Epithelial cell of esophagus (primary cell): ENCODE results near the gene ZNF846.
"Not testable (repeated sequence)": the region's sequence is repeated elsewhere in the genome, so short reads cannot be mapped to it uniquely, and the experiment has no call there.

Experiments used
- DNase-seq: peaks from one replicate; pipeline ENCODE4 v3.0.0; 2010; ENCODE audit warnings: low read depth
- H3K4me3 ChIP-seq: 2 replicates; pipeline ENCODE4 v1.5.1; 2011; ENCODE audit warnings: mild to moderate bottlenecking, low read length, control low read depth
- TF ChIP-seq, protein P1 (sequence below): IDR thresholded peaks from 2 replicates; pipeline ENCODE4 v1.5.1; 2011; ENCODE audit warnings: low read depth, mild to moderate bottlenecking, low read length, control low read depth, inconsistent platforms; ENCODE audit not compliant: insufficient read depth; ENCODE audit errors: missing control alignments

The ZNF846 gene

DNA sequence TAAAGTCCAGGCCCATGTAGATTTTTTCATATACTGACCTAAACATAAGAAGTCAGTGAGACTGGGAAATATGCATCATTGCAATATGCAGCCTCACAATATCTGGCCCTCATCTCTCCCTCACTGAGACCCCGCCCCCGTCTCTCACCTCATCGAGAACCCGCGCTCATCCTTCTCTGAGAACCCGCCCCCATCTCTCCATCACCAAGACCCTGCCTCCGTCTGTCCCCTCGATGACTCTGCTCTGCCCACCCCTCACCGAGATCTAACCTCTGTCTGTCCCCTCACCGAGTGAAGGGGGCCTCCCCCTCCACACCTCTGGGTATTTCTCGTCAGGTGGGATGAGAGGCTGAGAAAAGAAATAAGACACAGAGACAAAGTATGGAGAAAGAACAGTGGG lies 20.5 kb upstream of the ZNF846 start:
- H3K4me3 ChIP-seq, result no peak overlapping the region
- TF ChIP-seq, protein P1, sequence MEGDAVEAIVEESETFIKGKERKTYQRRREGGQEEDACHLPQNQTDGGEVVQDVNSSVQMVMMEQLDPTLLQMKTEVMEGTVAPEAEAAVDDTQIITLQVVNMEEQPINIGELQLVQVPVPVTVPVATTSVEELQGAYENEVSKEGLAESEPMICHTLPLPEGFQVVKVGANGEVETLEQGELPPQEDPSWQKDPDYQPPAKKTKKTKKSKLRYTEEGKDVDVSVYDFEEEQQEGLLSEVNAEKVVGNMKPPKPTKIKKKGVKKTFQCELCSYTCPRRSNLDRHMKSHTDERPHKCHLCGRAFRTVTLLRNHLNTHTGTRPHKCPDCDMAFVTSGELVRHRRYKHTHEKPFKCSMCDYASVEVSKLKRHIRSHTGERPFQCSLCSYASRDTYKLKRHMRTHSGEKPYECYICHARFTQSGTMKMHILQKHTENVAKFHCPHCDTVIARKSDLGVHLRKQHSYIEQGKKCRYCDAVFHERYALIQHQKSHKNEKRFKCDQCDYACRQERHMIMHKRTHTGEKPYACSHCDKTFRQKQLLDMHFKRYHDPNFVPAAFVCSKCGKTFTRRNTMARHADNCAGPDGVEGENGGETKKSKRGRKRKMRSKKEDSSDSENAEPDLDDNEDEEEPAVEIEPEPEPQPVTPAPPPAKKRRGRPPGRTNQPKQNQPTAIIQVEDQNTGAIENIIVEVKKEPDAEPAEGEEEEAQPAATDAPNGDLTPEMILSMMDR, result no peak
- DNase-seq, result no peak

DNA sequence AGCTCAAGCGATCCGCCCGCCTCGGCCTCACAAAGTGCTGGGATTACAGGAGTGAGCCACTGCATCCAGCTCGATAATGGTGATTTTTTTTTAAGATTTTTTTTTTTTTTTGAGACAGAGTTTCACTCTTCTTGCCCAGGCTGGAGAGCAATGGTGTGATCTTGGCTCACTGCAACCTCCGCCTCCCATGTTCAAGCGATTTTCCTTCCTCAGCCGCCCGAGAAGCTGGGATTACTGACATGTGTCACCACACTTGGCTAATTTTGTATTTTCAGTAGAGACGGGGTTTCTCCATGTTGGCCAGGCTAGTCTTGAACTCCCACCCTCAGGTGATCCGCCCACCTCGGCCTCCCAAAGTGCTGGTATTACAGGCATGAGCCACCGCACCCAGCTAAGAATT lies 20.1 kb upstream of the ZNF846 start:
- not testable (repeated sequence) for DNase-seq, H3K4me3 ChIP-seq

DNA sequence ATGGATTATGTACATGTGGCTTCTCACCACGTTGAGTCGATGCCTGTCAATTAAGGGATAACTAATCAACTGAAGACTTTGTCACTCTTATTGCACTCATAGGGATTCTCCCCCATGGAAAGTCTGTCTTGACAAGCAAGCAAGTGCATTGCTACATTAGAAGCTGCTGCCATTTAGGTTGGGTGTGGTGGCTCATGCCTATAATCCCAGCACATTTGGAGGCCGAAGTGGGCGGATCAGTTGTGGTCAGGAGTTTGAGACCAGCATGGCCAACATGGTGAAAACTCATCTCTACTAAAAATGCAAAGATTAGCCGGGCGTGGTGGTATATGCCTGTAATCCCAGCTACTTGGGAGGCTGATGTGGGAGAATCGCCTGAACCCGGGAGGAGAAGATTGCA lies 18.3 kb upstream of the ZNF846 start:
- DNase-seq, result no peak
- no peak overlapping the region for H3K4me3 ChIP-seq

DNA sequence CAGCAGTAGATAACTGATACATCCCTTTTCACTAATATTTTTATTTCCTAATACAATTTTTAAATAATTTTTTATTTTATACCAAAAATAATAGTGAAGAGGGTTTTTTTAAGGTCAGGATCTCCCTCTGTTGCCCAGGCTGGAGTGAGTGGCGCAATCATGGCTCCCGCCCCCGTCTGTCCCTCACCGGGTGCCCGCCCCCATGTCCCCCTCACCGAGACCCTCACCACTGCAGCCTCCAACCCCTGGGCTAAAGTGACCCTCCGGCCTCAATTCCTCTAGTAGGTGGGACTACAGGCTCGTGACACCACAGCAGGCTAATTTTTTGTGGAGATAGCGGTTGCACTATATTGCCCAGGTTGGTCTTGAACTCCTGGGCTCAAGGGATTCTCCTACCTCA lies 17.8 kb upstream of the ZNF846 start:
- TF ChIP-seq, protein P1, result no peak
- no peak for DNase-seq

More for the DNA sequence above, 18.3 kb upstream of the ZNF846 start:
- TF ChIP-seq, protein P1, result no peak

DNA sequence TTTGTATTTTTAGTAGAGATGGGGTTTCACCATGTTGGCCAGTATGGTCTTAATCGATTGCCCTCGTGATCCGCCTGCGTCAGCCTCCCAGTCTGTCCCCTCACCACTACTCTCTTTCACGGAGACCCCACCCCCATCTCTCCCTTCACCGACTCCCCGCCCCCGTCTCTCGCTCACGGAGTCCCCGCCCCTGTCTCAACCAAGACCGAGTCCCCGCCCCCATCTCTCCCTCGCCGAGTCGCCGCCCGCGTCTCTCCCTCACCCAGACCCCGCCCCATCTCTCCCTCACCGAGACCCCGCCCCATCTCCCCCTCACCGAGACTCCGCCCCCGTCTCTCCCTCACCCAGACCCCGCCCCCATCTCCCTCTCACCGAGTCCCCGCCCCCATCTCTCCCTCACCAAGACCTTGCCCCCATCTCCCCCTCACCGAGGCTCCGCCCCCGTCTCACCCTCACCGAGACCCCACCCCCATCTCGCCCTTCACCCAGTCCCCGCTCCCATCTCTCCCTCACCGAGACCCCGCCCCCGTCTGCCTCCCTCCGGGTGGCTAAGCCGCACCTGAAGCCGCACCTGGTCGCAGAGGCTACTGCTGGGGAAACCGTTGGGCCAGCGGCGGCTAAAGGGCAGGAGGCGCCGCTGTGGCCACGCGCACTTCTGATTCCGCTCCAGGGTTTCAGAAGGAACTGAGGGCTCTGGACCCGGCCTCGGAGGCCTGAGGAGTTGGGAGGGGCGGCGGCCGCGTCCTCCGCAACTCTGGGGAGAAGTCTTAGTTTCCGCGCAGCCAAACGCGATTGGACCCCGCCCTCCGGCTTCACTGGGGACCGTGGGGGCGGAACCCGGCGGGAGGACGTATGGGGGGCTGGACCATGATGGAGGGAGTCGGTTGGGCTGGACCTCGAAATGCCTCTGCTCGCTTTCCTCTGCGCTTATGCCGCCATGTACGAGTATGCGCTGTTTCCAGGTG lies 17.1 kb upstream of the ZNF846 start:
- peak overlapping the region; percentile 66 for H3K4me3 ChIP-seq
- TF ChIP-seq, protein P1, result no peak
- peak; percentile 98 for DNase-seq

More for the DNA sequence above, 17.8 kb upstream of the ZNF846 start:
- H3K4me3 ChIP-seq, result peak overlapping the region; percentile 66

DNA sequence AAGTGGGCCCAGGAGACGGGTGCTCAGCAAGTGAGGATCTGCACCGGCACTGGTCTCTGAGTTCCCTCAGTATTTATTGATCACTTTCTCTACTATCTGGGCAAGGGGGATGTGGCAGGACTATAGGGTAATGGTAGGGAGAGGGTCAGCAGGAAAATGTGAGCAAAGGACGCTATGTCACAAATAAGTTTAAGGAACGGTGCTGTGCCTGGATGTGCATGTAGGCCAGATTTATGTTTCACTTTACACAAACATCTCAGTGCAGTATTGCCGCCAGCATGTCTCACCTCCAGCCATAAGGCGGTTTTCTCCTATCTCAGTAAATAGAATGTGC lies 15.6 kb upstream of the ZNF846 start:
- not testable (repeated sequence) for H3K4me3 ChIP-seq, DNase-seq

DNA sequence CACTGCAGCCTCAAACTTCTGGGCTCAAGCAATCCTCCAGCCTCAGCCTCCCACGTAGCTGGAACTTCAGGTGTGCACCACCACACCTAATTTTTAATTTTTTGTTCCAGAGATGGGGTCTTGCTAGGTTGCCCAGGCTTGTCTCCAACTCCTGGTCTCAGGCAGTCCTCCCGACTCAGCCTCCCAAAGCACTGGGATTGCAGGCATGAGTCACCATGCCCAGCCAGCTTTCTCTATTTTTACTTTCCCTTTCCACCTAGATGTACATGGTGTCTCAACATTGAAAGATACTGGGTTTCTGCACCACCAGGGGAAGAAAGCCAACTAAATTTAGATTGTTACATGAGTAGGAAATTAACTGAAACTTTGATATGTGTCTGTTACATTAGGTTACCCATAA lies 13.8 kb upstream of the ZNF846 start:
- no peak for DNase-seq
- no peak overlapping the region for H3K4me3 ChIP-seq
- TF ChIP-seq, protein P1, result no peak

DNA sequence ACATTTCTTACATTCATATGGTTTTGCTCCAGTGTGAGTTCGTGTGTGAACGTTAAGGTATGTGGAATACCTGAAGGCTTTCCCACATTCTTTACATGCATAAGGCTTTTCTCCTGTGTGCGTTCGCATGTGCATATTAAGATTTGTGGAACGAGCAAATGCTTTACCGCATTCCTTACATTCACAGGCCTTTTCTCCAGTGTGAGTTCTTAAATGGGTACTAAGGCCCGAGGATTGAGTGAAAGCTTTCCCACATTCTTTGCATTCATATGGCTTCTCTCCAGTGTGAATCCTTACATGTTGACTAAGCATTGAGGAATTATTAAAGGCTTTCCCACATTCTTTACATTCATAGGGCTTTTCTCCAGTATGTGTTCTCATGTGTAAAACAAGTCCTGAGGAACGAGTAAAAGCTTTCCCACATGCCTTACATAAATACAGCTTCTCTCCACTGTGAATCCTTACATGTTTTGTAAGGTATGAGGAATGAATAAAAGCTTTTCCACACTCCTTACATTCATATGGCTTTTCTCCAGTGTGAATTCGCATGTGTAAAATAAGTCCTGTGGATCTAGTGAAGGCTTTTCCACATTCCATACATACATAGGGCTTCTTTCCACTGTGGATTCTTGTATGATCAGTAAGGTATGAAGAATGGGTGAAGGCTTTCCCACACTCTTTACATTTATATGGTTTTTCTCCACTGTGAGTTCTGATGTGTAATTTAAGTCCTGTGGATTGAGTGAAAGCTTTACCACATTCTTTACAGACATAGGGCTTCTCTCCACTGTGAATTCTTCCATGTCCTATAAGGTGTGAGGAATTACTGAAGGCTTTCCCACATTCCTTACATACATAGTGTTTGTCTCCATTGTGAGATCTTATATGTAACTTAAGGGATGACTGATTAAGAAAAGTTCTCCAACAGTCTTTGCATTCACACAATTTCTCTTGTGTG lies 10.7 kb downstream of the ZNF846 start:
- H3K4me3 ChIP-seq, result no peak overlapping the region
- DNase-seq, result no peak
- TF ChIP-seq, protein P1, result no peak
